CD4-positive, alpha-beta T cell (primary cell): ENCODE measurements around the gene RNF144B. TPM values are rescaled to one million over a fixed set of nuclear protein-coding genes. Genes with fewer than 3 reads are reported as not detected.

ENCODE experiments used
- ATAC-seq: fragments of 200-7000 bp; cut with Tn5 transposase; one replicate; pipeline ENCODE4 v1.10.0; 2022; ENCODE audit warnings: mild to moderate bottlenecking; ENCODE audit not compliant: poor library complexity
- CTCF ChIA-PET: fragments of 350-600 bp; sonication (Branson Sonifier 250); formaldehyde crosslinking; loops from one replicate; lab custom pipeline; 2021; ENCODE audit warnings: antibody characterized with exemption, inconsistent platforms; lab: Charles Lee
- POLR2A ChIA-PET: fragments of 350-600 bp; sonication (Branson Sonifier 250); formaldehyde crosslinking; loops from one replicate; lab custom pipeline; 2021; ENCODE audit warnings: antibody characterized with exemption, inconsistent platforms; lab: Charles Lee
- DNase-seq, 14 experiments: peaks; one replicate each; pipeline ENCODE4 v3.0.0-alpha.2; 2013 to 2020; ENCODE audit warnings: mixed read lengths in 2 of 14
- H3K27ac ChIP-seq, 2 donors: one replicate each; pipeline versions ENCODE4 v1.5.1 to v1.7.0; 2013; ENCODE audit warnings: low read length in 2 of 2, low read depth in 1 of 2, mild to moderate bottlenecking in 1 of 2
- H3K27me3 ChIP-seq, 2 experiments: 1 replicate in 1 of 2; 2 replicates in 1 of 2; pipeline versions ENCODE4 v1.6.1 to v1.7.0; 2013; ENCODE audit warnings: low read length in 2 of 2, control low read depth in 1 of 2, mild to moderate bottlenecking in 1 of 2, moderate library complexity in 1 of 2; ENCODE audit not compliant: insufficient read depth in 2 of 2, control insufficient read depth in 1 of 2
- H3K36me3 ChIP-seq: one replicate; pipeline ENCODE4 v1.6.1; 2013; ENCODE audit warnings: low read length, control low read depth; ENCODE audit not compliant: insufficient read depth
- H3K4me1 ChIP-seq: one replicate; pipeline ENCODE4 v1.6.1; 2013; ENCODE audit warnings: low read length, control low read depth; ENCODE audit not compliant: insufficient read depth
- H3K4me3 ChIP-seq: one replicate; pipeline ENCODE4 v1.5.1; 2013; ENCODE audit warnings: mild to moderate bottlenecking, low read length, moderate library complexity
- H3K9me3 ChIP-seq, 2 experiments: 1 replicate in 1 of 2; 2 replicates in 1 of 2; pipeline versions ENCODE4 v1.6.1 to v1.7.0; 2013; ENCODE audit warnings: low read length in 2 of 2, mild to moderate bottlenecking in 2 of 2, control low read depth in 1 of 2, moderate library complexity in 1 of 2; ENCODE audit not compliant: control insufficient read depth in 1 of 2, insufficient read depth in 1 of 2
- H3K27ac Mint-ChIP-seq: one replicate; pipeline ENCODE4 v1.8.0; 2020; ENCODE audit warnings: mixed read lengths
- H3K27me3 Mint-ChIP-seq: one replicate; pipeline ENCODE4 v1.8.0; 2021; ENCODE audit warnings: mixed read lengths
- H3K36me3 Mint-ChIP-seq: one replicate; pipeline ENCODE4 v1.8.0; 2021; ENCODE audit warnings: low read depth, mixed read lengths
- H3K4me1 Mint-ChIP-seq: one replicate; pipeline ENCODE4 v1.8.0; 2021; ENCODE audit warnings: low read depth, mixed read lengths
- H3K4me3 Mint-ChIP-seq: one replicate; pipeline ENCODE4 v1.8.0; 2020; ENCODE audit warnings: mild to moderate bottlenecking, mixed read lengths
- H3K9me3 Mint-ChIP-seq: one replicate; pipeline ENCODE4 v1.8.0; 2020; ENCODE audit warnings: mixed read lengths
- CTCF ChIP-seq: fragments of 200-600 bp; IDR thresholded peaks from one replicate; pipeline ENCODE4 v1.8.0; 2022; ENCODE audit warnings: antibody characterized with exemption, mild to moderate bottlenecking
- intact Hi-C, 2 experiments: fragments of 100-400 bp; cut with DNase I in 1 of 2; cut with micrococcal nuclease in 1 of 2; formaldehyde crosslinking; loops; one replicate each; pipeline versions ENCODE4 v1.15.1 to v1.9.0; 2023 to 2025; cut with DNase I, micrococcal nuclease
- total RNA-seq, 174 experiments: library from RNA in 2 of 174; stranded (reverse) in 2 of 174; gene quantifications; one replicate each; pipeline ENCODE4 v1.2.3 and lab custom pipeline; 2021 to 2026

Gene RNF144B
- total RNA-seq, 2 experiments from 2014 or later = 2.3 to 3.5 TPM

DNA sequence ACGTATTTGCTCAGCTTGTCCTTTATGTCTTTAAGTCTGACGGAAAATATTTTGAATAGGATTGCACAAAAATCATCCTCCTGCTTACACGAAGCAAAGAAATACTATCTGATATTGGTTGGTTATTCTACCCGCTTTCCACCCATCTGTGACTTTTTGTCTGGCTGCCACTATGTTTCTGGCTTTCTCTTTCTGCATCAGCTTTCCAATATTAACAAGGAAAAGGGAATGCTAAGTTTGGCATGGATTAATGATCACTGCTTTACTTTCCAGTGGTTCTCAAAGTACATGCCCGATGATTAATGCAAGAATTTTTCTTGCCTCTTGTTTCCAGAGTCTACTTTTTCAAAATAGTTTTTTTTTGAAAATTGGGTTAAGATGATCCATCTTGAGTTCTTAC is 57.0 kb downstream of the RNF144B start:
- no peak overlapping the region for H3K4me3 Mint-ChIP-seq
- H3K4me1 ChIP-seq = no peaks in the 10 kb centered on the region
- H3K9me3 ChIP-seq = no peaks in the 10 kb centered on the region
- H3K27me3 ChIP-seq = no peaks in the 10 kb centered on the region
- ChIA-PET CTCF (no interaction called here), POLR2A (no interaction called here)
- no peaks in the 10 kb centered on the region for H3K9me3 Mint-ChIP-seq
- H3K4me3 ChIP-seq = no peak overlapping the region
- DNase-seq (no peak), ATAC-seq (no peak)
- intact Hi-C loops = no loop called here
- H3K36me3 ChIP-seq = no peaks in the 10 kb centered on the region
- no peak for TF ChIP-seq CTCF
- peaks cover 6% of the 10 kb centered on the region for H3K36me3 Mint-ChIP-seq
- H3K4me1 Mint-ChIP-seq = peaks cover 5% of the 10 kb centered on the region
- no peak overlapping the region for H3K27ac ChIP-seq
- H3K27me3 Mint-ChIP-seq = no peaks in the 10 kb centered on the region
- no peak overlapping the region for H3K27ac Mint-ChIP-seq

DNA sequence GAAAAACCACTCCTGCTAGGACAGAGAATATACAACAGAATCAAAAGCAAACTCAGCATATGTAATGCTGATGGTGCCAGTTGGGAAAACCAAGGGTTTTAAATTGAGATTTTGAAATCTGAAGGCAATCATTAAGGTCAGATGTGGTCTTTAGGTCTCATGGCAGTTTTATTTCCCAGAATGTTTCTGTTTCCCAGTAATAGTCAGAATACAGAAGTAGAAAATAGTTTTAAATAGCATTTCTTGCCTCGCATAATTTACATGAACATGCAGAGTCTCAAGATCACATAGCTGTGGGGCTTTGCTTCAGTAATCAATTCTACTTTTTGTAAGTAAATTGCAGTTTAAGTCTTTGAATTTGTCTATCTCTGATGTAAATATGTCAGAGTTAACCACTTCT is 58.1 kb downstream of the RNF144B start:
- Mint-ChIP-seq H3K27ac (no peak overlapping the region), H3K4me1 (no peaks in the 10 kb centered on the region), H3K36me3 (peaks cover 6% of the 10 kb centered on the region), H3K4me3 (no peak overlapping the region), H3K9me3 (no peaks in the 10 kb centered on the region), H3K27me3 (no peaks in the 10 kb centered on the region)
- DNase-seq (no peak), ATAC-seq (no peak)
- Histone ChIP-seq H3K4me3 (no peak overlapping the region), H3K4me1 (no peaks in the 10 kb centered on the region), H3K27me3 (no peaks in the 10 kb centered on the region), H3K27ac (no peak overlapping the region), H3K36me3 (no peaks in the 10 kb centered on the region), H3K9me3 (no peaks in the 10 kb centered on the region)
- CTCF ChIA-PET = no interaction called here
- intact Hi-C loops = no loop called here
- no peak for TF ChIP-seq CTCF
- POLR2A ChIA-PET = no interaction called here

GRCh38 chr6:18446771-18447170 is 59.6 kb downstream of the RNF144B start:
- ATAC-seq = no peak
- CTCF ChIA-PET = no interaction called here
- no peaks in the 10 kb centered on the region for H3K9me3 Mint-ChIP-seq
- no peak for DNase-seq
- Histone ChIP-seq H3K4me1 (no peaks in the 10 kb centered on the region), H3K4me3 (no peak overlapping the region), H3K36me3 (no peaks in the 10 kb centered on the region), H3K27me3 (no peaks in the 10 kb centered on the region), H3K27ac (no peak overlapping the region), H3K9me3 (no peaks in the 10 kb centered on the region)
- no peaks in the 10 kb centered on the region for H3K27me3 Mint-ChIP-seq
- POLR2A ChIA-PET = interaction anchor here (1.2 kb wide), 1 partner anchor 61 kb away, joined by 4 read pairs; no protein-coding TSS in a partner anchor
- H3K27ac Mint-ChIP-seq = no peak overlapping the region
- H3K4me1 Mint-ChIP-seq = no peaks in the 10 kb centered on the region
- no peaks in the 10 kb centered on the region for H3K36me3 Mint-ChIP-seq
- H3K4me3 Mint-ChIP-seq = no peak overlapping the region
- TF ChIP-seq CTCF = no peak
- intact Hi-C loops = no loop called here
